HEK293 (cell line): ENCODE measurements around the gene BMAL1.

ENCODE experiments used
- CTCF ChIA-PET: fragments of 350-600 bp; formaldehyde crosslinking; extraction: SDS; loops from one replicate; lab custom pipeline; 2021; ENCODE audit warnings: antibody characterized with exemption; lab: Yijun Ruan, JAX
- POLR2A ChIA-PET: fragments of 300-600 bp; formaldehyde crosslinking; extraction: SDS; loops from one replicate; lab custom pipeline; 2020; ENCODE audit warnings: antibody characterized with exemption, inconsistent platforms; lab: Yijun Ruan, JAX
- H3K27ac ChIP-seq: fragments of 200-500 bp; sonication (Bioruptor generic); 2 replicates; pipeline ENCODE4 v1.5.1; 2014; ENCODE audit warnings: low read depth, low read length, control low read depth, inconsistent platforms; ENCODE audit errors: extremely low read depth
- H3K36me3 ChIP-seq, 2 experiments: fragments of 200-500 bp in 1 of 2; sonication (Bioruptor generic) in 1 of 2; 1 replicate in 1 of 2; 2 replicates in 1 of 2; pipeline ENCODE4 v1.5.1; 2014 to 2017; ENCODE audit warnings: inconsistent platforms in 2 of 2, low read length in 2 of 2; ENCODE audit not compliant: control insufficient read depth in 2 of 2, insufficient read depth in 1 of 2
- H3K4me1 ChIP-seq: fragments of 200-500 bp; sonication (Bioruptor generic); 2 replicates; pipeline ENCODE4 v1.5.1; 2014; ENCODE audit warnings: mild to moderate bottlenecking, low read length, inconsistent platforms; ENCODE audit not compliant: control insufficient read depth, insufficient read depth
- H3K4me3 ChIP-seq: 2 replicates; pipeline ENCODE4 v1.5.1; 2011; ENCODE audit warnings: low read depth, mild to moderate bottlenecking, control low read depth, low read length, moderate library complexity
- H3K9me3 ChIP-seq: fragments of 200-500 bp; sonication (Bioruptor generic); 2 replicates; pipeline ENCODE4 v1.5.1; 2014; ENCODE audit warnings: low read depth, low read length, inconsistent platforms; ENCODE audit not compliant: control insufficient read depth, insufficient read depth
- BCL11B ChIP-seq: fragments of 450-650 bp; formaldehyde crosslinking; IDR thresholded peaks from 2 replicates; pipeline ENCODE4 v1.5.1; 2016; ENCODE audit warnings: low read depth, missing biosample characterization, missing genetic modification characterization
- MEIS1 ChIP-seq: sonication (generic); formaldehyde crosslinking; IDR thresholded peaks from 2 replicates; pipeline ENCODE4 v1.8.1; 2022; ENCODE audit warnings: missing genetic modification reagents, mild to moderate bottlenecking, borderline replicate concordance
- SCRT2 ChIP-seq: fragments of 450-650 bp; formaldehyde crosslinking; IDR thresholded peaks from 2 replicates; pipeline ENCODE4 v1.5.1; 2016; ENCODE audit warnings: missing biosample characterization, missing genetic modification characterization
- SETDB1 ChIP-seq: IDR thresholded peaks from one replicate; pipeline ENCODE4 v1.6.1; 2017; ENCODE audit warnings: mild to moderate bottlenecking, low read length, moderate library complexity, mixed read lengths; ENCODE audit not compliant: insufficient read length
- TRIM28 ChIP-seq: IDR thresholded peaks from 2 replicates; pipeline ENCODE4 v1.6.1; 2011; ENCODE audit warnings: low read length, control low read depth, borderline replicate concordance
- ZNF10 ChIP-seq: fragments of 450-650 bp; formaldehyde crosslinking; IDR thresholded peaks from 2 replicates; pipeline ENCODE4 v1.5.1; 2017; ENCODE audit warnings: missing biosample characterization, missing genetic modification characterization
- ZNF114 ChIP-seq: fragments of 450-650 bp; formaldehyde crosslinking; IDR thresholded peaks from 2 replicates; pipeline ENCODE4 v1.5.0; 2017; ENCODE audit warnings: missing biosample characterization, missing genetic modification characterization
- ZNF155 ChIP-seq: fragments of 450-650 bp; formaldehyde crosslinking; IDR thresholded peaks from 2 replicates; pipeline ENCODE4 v1.5.1; 2016; ENCODE audit warnings: missing biosample characterization, missing genetic modification characterization
- ZNF266 ChIP-seq: fragments of 450-650 bp; formaldehyde crosslinking; IDR thresholded peaks from 2 replicates; pipeline ENCODE4 v1.5.1; 2016; ENCODE audit warnings: missing biosample characterization, missing genetic modification characterization, low read depth
- ZNF292 ChIP-seq: fragments of 450-650 bp; formaldehyde crosslinking; IDR thresholded peaks from 2 replicates; pipeline ENCODE4 v1.5.1; 2016; ENCODE audit warnings: low read depth, missing biosample characterization, missing genetic modification characterization, borderline replicate concordance
- ZNF311 ChIP-seq: fragments of 450-650 bp; formaldehyde crosslinking; IDR thresholded peaks from 2 replicates; pipeline ENCODE4 v1.5.1; 2017; ENCODE audit warnings: missing biosample characterization, missing genetic modification characterization, borderline replicate concordance
- ZNF335 ChIP-seq: fragments of 450-650 bp; formaldehyde crosslinking; conservative IDR thresholded peaks from 2 replicates; pipeline ENCODE4 v1.5.1; 2016; ENCODE audit warnings: missing biosample characterization, missing genetic modification characterization
- ZNF341 ChIP-seq: fragments of 450-650 bp; formaldehyde crosslinking; IDR thresholded peaks from 2 replicates; pipeline ENCODE4; 2016; ENCODE audit warnings: low read depth, missing biosample characterization, missing genetic modification characterization
- ZNF394 ChIP-seq: fragments of 450-650 bp; formaldehyde crosslinking; IDR thresholded peaks from 2 replicates; pipeline ENCODE4 v1.5.1; 2016; ENCODE audit warnings: missing biosample characterization, missing genetic modification characterization, mild to moderate bottlenecking, moderate library complexity, borderline replicate concordance
- ZNF433 ChIP-seq: fragments of 450-650 bp; formaldehyde crosslinking; IDR thresholded peaks from 2 replicates; pipeline ENCODE4 v1.5.1; 2016; ENCODE audit warnings: missing biosample characterization, missing genetic modification characterization, low read depth
- ZNF549 ChIP-seq: fragments of 450-650 bp; IDR thresholded peaks from 2 replicates; pipeline ENCODE4 v1.5.1; 2018; ENCODE audit warnings: missing biosample characterization, missing genetic modification characterization, mild to moderate bottlenecking, inconsistent platforms, moderate library complexity
- ZNF600 ChIP-seq: fragments of 450-650 bp; formaldehyde crosslinking; IDR thresholded peaks from 2 replicates; pipeline ENCODE4 v1.5.1; 2016; ENCODE audit warnings: missing biosample characterization, missing genetic modification characterization
- ZNF658 ChIP-seq: fragments of 450-650 bp; formaldehyde crosslinking; IDR thresholded peaks from 2 replicates; pipeline ENCODE4; 2016; ENCODE audit warnings: missing biosample characterization, missing genetic modification characterization
- ZNF791 ChIP-seq: fragments of 450-650 bp; formaldehyde crosslinking; IDR thresholded peaks from 2 replicates; pipeline ENCODE4 v1.5.1; 2016; ENCODE audit warnings: missing biosample characterization, missing genetic modification characterization
- ZNF837 ChIP-seq: fragments of 450-650 bp; formaldehyde crosslinking; IDR thresholded peaks from 2 replicates; pipeline ENCODE4 v1.5.1; 2016; ENCODE audit warnings: missing biosample characterization, missing genetic modification characterization
- ZXDB ChIP-seq: fragments of 450-650 bp; formaldehyde crosslinking; IDR thresholded peaks from 2 replicates; pipeline ENCODE4 v1.5.1; 2016; ENCODE audit warnings: missing biosample characterization, missing genetic modification characterization
- TF ChIP-seq, protein P1 (sequence below): fragments of 450-650 bp; IDR thresholded peaks from 2 replicates; pipeline ENCODE4 v1.5.1; 2018; ENCODE audit warnings: missing biosample characterization, missing genetic modification characterization
- TF ChIP-seq, protein P2 (sequence below): fragments of 450-650 bp; formaldehyde crosslinking; IDR thresholded peaks from 2 replicates; pipeline ENCODE4 v1.5.1; 2016; ENCODE audit warnings: missing biosample characterization, missing genetic modification characterization

Gene BMAL1

DNA sequence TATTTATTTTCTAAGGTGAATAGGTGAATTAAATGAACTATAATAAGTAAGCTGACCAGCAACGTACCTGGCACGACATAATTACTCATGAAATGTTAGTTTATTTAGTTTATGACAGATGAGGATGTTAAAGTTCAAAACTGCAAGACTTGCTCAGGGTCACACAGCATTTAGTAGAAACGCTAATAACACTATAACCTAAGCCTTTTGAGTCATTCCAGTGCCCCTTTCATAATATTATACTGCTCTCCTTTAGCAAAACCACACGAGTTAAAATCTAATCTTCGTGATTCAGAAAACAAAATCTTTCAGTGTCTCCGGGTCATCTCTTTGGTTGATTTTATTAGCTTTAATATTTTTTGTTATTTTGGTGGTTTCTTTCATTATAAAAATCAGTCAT is 145.8 kb downstream of the BMAL1 start:
- H3K36me3 ChIP-seq, result peaks cover 0 to 4% of the 10 kb centered on the region in 2 experiments; a peak in 1 of 3 replicates
- H3K9me3 ChIP-seq, result no peaks in the 10 kb centered on the region
- no peak overlapping the region for H3K4me3 ChIP-seq
- H3K27ac ChIP-seq, result no peak overlapping the region
- TF ChIP-seq ZNF335 (no peak), ZNF791 (tag by site-specific recombination) (no peak), ZNF658 (tag by site-specific recombination) (no peak), ZNF10 (no peak), ZNF837 (tag by site-specific recombination) (no peak), ZXDB (tag by site-specific recombination) (no peak), ZNF266 (tag by site-specific recombination) (no peak), ZNF292 (tag by site-specific recombination) (no peak), ZNF433 (tag by site-specific recombination) (no peak)
- TF ChIP-seq, protein P1, sequence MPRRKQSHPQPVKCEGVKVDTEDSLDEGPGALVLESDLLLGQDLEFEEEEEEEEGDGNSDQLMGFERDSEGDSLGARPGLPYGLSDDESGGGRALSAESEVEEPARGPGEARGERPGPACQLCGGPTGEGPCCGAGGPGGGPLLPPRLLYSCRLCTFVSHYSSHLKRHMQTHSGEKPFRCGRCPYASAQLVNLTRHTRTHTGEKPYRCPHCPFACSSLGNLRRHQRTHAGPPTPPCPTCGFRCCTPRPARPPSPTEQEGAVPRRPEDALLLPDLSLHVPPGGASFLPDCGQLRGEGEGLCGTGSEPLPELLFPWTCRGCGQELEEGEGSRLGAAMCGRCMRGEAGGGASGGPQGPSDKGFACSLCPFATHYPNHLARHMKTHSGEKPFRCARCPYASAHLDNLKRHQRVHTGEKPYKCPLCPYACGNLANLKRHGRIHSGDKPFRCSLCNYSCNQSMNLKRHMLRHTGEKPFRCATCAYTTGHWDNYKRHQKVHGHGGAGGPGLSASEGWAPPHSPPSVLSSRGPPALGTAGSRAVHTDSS (tag by site-specific recombination), result no peak
- ChIA-PET CTCF (interaction anchor here (0.6 kb wide), 1 partner anchor 103 kb away, joined by 3 read pairs; no protein-coding TSS in a partner anchor), POLR2A (no interaction called here)
- H3K4me1 ChIP-seq, result no peaks in the 10 kb centered on the region

- CTCF ChIA-PET, result interaction anchor here (0.7 kb wide), 1 partner anchor 32 kb away, joined by 3 read pairs; no protein-coding TSS in a partner anchor
- no peaks in the 10 kb centered on the region for H3K4me1 ChIP-seq
- POLR2A ChIA-PET, result no interaction called here
Observed at GRCh38 chr11:13427440-13427839, 149.8 kb downstream of the BMAL1 start.

GRCh38 chr11:13429288-13429687 is 151.7 kb downstream of the BMAL1 start:
- Histone ChIP-seq H3K9me3 (no peaks in the 10 kb centered on the region), H3K36me3 (no peaks in the 10 kb centered on the region), H3K4me1 (no peaks in the 10 kb centered on the region), H3K4me3 (no peak overlapping the region), H3K27ac (no peak overlapping the region)
- ChIA-PET CTCF (no interaction called here), POLR2A (no interaction called here)
- TF ChIP-seq ZNF311, result no peak
- no peak for TF ChIP-seq TRIM28
- TF ChIP-seq ZNF341 (tag by site-specific recombination), result no peak
- TF ChIP-seq ZNF658 (tag by site-specific recombination), result no peak
- TF ChIP-seq SCRT2 (tag by site-specific recombination), result no peak
- TF ChIP-seq ZNF266 (tag by site-specific recombination), result no peak
- TF ChIP-seq, protein P2, sequence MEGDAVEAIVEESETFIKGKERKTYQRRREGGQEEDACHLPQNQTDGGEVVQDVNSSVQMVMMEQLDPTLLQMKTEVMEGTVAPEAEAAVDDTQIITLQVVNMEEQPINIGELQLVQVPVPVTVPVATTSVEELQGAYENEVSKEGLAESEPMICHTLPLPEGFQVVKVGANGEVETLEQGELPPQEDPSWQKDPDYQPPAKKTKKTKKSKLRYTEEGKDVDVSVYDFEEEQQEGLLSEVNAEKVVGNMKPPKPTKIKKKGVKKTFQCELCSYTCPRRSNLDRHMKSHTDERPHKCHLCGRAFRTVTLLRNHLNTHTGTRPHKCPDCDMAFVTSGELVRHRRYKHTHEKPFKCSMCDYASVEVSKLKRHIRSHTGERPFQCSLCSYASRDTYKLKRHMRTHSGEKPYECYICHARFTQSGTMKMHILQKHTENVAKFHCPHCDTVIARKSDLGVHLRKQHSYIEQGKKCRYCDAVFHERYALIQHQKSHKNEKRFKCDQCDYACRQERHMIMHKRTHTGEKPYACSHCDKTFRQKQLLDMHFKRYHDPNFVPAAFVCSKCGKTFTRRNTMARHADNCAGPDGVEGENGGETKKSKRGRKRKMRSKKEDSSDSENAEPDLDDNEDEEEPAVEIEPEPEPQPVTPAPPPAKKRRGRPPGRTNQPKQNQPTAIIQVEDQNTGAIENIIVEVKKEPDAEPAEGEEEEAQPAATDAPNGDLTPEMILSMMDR (tag by site-specific recombination), result no peak
- TF ChIP-seq BCL11B, result no peak
- no peak for TF ChIP-seq ZNF155 (tag by site-specific recombination)
- TF ChIP-seq ZNF600, result no peak

More at GRCh38 chr11:13427440-13427839, 149.8 kb downstream of the BMAL1 start:
- no peak overlapping the region for H3K27ac ChIP-seq
- TF ChIP-seq, protein P1 (tag by site-specific recombination), result no peak
- TF ChIP-seq ZNF394 (tag by site-specific recombination), result no peak
- TF ChIP-seq MEIS1 (CRISPR knock-in tag), result no peak
- no peak for TF ChIP-seq ZNF549 (tag by site-specific recombination)
- TF ChIP-seq ZNF114 (tag by site-specific recombination), result no peak
- TF ChIP-seq SETDB1, result peak; percentile 71
- no peak overlapping the region for H3K4me3 ChIP-seq
- no peaks in the 10 kb centered on the region for H3K9me3 ChIP-seq
- no peaks in the 10 kb centered on the region for H3K36me3 ChIP-seq
